Retinal pigment epithelial cell (primary cell): Measurements from ENCODE around the gene SLC36A3.

Source experiments
- DNase-seq: peaks from one replicate; pipeline ENCODE4 v3.0.0-alpha.2; 2010; ENCODE audit warnings: low read depth
- H3K4me3 ChIP-seq: 2 replicates; pipeline ENCODE4 v1.5.1; 2011; ENCODE audit warnings: mild to moderate bottlenecking, low read length, control low read depth, moderate library complexity
- TF ChIP-seq, protein P1 (sequence below): conservative IDR thresholded peaks from 2 replicates; pipeline ENCODE4 v1.5.1; 2011; ENCODE audit warnings: low read depth, low read length, control low read depth, inconsistent platforms

SLC36A3 gene

DNA sequence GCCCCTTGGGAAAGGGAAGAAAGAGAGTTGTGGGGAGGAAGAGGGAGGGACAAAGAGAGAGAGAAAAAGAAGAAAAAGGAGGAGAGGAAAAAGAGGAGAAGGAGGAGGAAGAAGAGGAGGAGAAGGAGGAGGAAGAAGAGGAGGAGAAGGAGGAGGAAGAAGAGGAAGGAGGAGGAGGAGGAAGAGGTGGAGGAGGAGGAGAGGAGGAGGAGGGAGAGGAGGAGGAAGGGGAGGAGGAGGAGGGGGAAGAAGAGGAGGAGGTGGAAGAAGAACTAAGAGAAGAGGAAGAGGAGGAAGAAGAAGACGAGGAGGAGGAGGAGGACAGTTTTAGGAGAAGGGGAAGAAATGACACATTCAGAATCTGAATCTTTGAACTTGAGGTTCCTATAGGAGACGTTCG lies 36.4 kb upstream of the SLC36A3 start:
- DNase-seq: no peak
- TF ChIP-seq, protein P1, sequence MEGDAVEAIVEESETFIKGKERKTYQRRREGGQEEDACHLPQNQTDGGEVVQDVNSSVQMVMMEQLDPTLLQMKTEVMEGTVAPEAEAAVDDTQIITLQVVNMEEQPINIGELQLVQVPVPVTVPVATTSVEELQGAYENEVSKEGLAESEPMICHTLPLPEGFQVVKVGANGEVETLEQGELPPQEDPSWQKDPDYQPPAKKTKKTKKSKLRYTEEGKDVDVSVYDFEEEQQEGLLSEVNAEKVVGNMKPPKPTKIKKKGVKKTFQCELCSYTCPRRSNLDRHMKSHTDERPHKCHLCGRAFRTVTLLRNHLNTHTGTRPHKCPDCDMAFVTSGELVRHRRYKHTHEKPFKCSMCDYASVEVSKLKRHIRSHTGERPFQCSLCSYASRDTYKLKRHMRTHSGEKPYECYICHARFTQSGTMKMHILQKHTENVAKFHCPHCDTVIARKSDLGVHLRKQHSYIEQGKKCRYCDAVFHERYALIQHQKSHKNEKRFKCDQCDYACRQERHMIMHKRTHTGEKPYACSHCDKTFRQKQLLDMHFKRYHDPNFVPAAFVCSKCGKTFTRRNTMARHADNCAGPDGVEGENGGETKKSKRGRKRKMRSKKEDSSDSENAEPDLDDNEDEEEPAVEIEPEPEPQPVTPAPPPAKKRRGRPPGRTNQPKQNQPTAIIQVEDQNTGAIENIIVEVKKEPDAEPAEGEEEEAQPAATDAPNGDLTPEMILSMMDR: no peak
- H3K4me3 ChIP-seq: no peak overlapping the region

DNA sequence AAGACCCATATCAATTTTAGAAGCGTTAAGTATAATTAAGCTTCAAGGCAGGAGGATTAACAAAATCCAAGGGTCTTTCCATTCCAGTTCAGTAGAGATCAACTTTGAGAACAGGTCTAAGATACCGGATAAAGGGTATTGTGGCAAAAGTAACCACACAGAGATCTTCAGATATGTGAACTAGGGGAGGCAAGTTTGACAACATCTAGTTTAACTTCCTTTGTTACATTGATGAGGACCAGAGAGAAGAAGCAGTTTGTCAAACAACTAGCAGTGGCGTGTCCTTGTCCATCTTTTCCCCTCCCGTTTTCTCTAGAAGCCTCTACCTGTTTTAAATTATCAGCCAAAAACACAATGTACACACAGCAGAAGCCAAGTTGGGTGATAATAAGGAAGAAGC lies 35.2 kb upstream of the SLC36A3 start:
- TF ChIP-seq, protein P1: no peak
- no peak for DNase-seq
- no peak overlapping the region for H3K4me3 ChIP-seq

DNA sequence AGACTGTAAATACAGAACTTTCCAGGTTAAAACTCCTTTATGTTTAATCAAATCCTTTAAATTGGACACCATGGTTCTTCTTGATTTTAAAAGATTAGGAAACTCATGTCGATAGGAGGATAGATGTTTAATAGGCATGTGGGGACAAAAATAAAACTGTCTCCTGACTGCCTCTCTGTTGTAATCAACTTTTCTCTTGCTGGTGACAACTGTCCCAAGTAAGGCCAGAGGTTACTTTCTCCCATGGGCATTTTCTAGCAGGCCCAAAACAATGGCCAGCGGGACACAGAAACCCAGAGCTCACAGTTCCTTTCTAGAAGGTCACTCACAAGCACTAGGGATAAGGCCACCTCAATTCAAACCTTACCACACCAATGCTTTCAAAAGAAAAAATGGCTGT lies 29.3 kb upstream of the SLC36A3 start:
- H3K4me3 ChIP-seq: no peak overlapping the region
- TF ChIP-seq, protein P1: no peak
- no peak for DNase-seq

DNA sequence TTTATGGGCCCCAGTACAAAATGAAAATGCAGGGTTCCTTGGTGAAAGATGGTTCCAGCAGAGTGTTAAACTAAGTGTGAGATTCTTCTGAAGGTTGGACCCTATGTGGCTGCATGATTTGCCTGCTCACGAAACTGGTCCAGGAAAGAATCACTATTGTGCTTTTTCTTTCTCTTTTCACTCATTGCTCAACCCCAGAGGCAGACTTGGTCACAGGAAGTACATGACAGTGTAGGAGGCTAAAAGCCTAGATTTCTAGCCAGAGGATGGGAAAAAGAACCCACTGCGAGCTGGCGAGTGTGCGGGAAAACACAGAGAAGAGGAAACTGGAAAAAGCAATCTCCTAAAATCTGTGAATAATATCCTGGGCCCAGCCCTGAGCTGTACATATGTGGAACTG lies 25.2 kb upstream of the SLC36A3 start:
- no peak overlapping the region for H3K4me3 ChIP-seq

DNA sequence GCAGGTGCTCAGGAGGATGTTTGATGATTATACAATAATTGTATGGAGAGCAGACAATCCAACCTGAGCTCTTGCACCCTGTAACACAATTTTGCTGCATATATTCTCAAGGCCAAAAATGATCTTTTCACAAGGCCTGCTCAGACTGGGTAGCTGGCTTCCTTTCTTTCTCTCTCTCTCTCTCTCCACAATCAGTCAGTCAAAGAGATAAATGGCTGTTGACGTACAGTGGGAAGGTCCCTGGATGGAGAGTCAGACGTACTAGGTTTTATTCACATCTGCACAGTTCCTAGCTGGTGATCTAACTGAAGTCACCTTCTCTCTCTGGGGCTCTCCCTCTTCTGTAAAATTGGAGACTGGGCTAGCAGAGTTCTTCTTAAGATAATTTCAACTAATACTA lies 24.0 kb upstream of the SLC36A3 start:
- no peak overlapping the region for H3K4me3 ChIP-seq
- TF ChIP-seq, protein P1: no peak
- DNase-seq: no peak

More for the DNA sequence above, 25.2 kb upstream of the SLC36A3 start:
- TF ChIP-seq, protein P1: no peak
- DNase-seq: no peak

DNA sequence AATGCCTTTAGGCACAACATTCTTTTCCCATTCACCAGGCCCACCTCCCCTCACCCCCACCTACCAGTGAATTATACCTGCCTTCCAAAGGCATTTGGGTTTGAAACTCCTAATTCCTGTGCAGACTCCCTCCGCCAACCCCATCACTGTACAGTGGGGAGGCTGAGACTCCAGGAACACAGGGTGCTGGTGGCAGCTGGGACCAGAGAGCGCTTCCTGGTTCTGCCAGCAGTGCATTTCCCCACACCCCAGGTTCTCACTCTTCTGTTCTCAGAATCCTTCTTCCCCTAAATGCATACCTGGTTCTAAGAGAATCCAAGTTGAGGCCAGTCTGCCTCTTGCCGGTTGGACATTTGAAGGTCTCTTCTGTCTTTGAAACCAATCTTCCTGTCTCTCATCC lies 22.7 kb upstream of the SLC36A3 start:
- H3K4me3 ChIP-seq: no peak overlapping the region
- TF ChIP-seq, protein P1: no peak
- DNase-seq: no peak

DNA sequence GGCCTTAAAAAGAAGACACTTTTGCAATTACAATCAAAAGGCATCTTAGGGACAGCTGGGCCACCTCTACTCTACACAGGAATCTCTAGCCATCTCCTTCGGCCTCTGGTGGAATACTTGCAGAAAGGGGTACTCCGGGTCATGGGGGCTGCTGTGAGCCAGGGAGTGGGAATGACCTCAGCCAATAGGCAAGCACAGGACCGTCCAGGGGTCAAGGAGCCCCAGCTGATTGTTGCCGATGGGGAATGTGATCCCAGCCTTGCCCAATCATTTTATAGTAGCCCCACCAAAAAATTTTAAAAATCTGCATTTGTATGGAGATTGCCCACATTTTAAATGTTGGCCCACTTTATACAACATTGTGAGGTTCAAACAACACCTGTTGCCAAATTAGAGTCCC lies 16.9 kb upstream of the SLC36A3 start:
- DNase-seq: no peak
- no peak overlapping the region for H3K4me3 ChIP-seq
- TF ChIP-seq, protein P1: no peak
